A204.1 (cell line): ENCODE data around the gene UBE4B.
"Not testable (repeated sequence)": the region's sequence is repeated elsewhere in the genome, so short reads cannot be mapped to it uniquely, and the experiment has no call there.

Source experiments
- FAIRE-seq: peaks from 2 replicates; lab custom pipeline; 2012; peaks lifted over from hg19 to GRCh38; lab: Jason Lieb, UNC

UBE4B gene

DNA sequence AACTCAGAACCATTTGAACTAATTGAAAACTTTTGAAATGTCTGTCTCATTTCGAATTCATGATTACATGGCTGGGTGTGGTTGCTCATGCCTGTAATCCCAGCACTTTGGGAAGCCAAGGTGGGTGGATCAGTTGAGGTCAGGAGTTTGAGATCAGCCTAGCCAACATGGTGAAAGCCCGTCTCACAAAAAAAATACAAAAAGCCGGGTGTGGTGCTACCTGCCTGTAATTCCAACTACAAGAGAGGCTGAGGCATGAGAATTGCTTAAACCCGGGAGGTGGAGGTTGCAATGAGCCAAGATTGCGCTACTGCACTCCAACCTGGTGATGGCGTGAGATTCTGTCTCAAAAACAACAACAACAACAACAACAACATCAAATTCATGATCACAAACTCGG lies 40.6 kb downstream of the UBE4B start:
- FAIRE-seq = not testable (repeated sequence)

DNA sequence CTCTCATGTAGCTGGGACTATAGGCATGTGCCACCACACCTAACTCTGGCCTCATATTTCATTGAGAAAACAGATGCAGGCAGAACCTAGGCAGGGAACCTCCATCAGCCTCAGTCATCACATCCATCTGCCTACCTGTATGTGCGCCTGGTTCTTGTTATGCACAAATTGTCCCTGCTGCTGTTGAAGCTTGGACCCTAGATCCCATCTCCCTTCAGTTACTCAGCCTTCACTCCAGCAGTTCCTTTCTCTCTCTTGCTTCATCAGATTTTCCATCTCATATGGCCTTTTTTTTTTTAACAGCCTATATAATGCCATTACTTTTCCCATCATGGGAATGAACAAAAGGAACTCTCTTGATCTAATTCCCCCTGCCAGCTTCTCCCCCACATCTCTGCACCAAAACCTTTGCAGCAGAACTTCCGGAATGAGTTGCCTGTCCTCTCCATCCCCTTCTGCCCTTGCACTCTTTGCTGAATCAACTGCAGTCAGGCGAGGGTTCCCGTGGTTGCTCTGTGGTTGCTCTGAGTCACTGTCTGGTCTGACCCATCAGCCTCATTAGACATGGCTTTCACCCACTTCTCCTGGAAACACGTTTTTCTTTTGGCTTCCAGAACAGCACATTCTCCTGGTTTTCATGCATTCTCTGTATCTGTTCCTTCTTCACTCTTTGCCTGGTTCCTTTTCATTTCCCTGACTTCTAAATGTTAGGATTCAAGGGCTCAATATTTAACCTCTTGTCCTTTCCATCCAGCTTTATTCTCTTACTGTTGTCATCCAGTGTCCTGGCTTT lies 41.5 kb downstream of the UBE4B start:
- no peak for FAIRE-seq

DNA sequence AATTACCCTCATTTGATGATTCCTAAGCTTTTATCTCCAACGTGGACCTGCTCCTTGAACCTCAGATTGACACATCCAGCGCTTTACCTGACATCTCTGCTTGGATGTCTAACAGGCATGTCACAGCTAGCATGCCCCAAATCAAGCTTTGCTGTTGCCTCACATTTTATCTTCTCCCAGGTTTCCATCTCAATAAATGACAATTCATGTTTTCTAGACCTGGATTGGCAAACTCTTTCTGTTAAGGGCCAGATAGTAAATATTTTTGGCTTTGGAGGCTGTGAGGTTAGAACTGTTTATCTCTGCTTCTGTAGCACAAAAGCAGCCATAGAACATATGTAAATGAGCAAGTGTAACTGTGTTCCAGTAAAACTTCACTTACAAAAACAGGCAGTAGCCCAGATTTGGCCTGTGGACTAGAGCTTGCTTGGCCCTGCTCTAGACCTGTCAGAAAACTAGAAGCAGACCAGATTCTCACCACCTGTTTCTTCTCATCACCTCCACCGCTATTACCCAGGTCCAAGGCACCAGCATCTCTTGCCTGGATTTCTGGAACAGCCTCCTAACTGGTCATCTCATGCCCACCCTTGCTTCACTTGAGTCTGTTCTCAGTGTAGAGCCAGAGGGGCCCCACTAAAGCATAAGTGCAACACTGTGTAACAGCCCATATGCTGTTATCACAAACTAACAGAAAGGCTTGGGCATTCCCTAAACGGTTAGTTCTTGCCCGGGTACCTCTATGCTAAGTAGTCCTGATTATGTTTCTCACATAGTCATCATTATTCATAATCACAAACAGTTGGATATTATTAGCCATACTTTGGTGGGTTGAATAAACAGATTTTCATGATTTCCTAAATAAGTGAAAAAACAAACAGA lies 42.3 kb downstream of the UBE4B start:
- no peak for FAIRE-seq

DNA sequence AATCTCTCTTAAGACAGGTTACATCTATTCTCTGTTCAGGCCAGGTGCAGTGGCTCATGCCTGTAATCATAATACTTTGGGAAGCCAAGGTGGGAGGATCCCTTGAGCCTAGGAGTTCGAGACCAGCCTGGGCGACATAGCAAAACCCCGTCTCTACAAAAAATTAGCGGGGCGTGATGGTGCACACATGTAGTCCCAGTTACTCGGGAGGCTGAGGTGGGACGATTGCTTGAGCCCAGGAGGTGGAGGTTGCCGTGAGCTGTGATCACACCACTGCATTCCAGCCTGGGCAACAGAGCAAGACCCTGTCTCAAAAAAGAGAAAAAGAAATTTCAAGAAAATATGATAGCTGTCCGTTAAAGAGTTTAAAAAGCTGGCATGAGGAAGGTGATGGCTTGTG lies 43.0 kb downstream of the UBE4B start:
- no peak for FAIRE-seq

DNA sequence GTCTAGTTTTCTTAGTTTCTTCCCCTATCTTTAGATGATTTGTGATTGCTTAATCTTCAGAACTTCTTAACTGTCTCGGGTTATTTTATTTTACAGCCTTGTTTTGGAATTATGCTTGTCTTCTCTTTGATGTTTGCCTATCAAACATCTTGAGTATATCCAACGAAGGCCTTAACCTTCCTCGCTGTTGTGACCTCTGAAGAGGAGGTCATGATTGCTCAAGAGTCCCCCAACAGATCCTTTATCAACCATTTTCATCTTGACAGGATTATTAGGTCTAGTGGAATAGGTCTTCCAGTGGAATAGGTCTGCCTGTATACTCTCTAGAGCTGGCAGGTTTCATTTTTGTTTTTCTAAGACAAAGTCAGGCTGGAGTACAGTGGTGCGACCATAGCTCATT lies 45.7 kb downstream of the UBE4B start:
- no peak for FAIRE-seq

DNA sequence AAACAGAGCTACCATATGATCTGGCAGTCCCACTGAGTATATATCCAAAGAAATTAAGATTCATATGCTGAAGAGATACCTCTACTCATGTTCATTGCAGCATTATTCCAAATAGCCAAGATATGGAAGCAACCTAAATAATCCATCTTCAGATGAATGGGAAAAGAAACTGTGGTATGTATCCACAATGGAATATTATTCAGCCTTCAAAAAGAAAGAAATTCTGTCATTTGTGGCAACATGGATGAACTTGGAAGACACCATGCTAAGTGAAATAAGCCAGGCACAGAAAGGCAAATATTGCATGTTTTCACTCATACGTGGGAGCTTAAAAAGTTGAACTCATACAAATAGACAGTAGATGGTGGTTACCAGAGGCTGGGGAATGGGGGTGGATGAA lies 47.8 kb downstream of the UBE4B start:
- FAIRE-seq = no peak

DNA sequence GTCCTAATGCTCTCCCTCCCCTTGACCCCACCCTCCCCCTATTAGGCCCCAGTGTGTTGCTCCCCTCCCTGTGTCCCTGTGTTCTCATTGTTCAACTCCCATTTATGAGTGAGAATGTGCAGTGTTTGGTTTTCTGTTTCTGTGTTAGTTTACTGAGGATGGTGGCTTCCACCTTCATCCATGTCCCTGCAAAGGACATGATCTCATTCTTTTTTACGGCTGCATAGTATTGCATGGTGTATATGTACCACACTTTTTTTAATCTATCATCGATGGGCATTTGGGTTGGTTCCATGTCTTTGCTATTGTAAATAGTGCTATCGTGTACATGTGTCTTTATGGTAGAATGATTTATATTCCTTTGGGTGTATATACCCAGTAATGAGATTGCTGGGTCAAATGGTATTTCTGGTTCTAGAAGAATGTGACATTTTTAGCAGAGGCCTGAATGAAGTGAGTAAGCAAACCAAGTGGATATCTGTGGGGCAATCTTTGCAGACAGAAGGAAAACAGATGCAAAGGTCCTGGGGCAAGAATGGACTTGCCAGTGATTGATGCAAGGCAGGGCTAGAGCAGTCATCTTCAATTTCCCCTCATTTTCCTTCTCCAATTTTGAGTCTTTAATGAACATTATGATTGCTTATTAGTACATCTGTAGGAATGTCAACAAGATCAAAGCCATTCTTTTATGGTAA lies 50.2 kb downstream of the UBE4B start:
- no peak for FAIRE-seq

DNA sequence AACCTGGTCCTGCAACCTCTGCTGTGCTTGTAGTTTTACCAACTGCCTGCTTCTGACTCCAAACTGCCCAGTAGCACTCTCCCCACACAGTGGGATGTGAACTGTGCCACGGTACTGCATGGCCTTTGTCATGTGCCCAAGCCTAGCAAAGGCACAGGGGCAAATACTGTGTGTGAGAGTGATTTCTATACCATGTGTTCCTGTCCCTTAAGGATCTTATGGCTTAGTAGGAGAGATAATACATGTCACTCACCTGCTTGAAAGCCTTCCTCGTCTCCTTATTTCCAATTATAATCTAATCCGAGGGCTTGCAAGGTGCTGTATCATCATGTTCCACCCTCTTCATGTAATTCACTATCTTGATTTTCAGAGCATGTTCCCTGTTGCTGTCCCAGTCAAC lies 51.3 kb downstream of the UBE4B start:
- FAIRE-seq = no peak

DNA sequence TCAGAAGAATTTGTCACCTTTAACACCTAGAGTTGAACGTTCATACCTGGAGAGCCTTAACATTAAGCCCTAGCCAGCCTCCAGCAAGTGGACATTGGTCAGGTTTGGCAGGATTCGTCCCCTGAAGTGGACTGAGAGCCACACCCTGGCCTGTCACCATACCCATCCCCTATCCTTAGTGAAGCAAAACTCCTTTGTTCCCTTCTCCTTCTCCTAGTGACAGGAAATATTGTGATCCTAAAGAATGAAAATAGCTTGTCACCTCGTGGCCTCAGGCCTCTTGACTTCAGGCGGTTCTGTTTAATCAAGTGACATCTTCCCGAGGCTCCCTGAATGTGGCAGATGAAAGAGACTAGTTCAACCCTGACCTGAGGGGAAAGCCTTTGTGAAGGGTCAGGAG lies 52.3 kb downstream of the UBE4B start:
- no peak for FAIRE-seq

DNA sequence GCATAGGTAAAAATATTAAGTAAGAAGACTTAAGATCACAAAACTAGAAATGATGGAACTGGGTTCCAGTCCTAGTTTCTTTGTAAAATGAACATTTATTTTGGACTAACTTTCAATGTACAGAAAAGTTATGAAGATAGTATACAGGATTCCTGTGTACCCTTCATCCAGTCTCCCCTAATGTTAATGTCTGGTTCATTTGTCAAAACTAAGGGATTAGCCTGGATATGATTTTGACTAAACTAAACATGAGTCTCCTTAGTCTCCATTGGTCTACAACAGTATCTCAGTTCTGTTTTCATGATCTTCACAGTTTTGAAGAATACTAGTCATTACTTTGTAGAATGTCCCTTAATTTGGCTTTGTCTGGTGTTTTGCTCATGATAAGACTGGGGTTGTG lies 54.5 kb downstream of the UBE4B start:
- no peak for FAIRE-seq

DNA sequence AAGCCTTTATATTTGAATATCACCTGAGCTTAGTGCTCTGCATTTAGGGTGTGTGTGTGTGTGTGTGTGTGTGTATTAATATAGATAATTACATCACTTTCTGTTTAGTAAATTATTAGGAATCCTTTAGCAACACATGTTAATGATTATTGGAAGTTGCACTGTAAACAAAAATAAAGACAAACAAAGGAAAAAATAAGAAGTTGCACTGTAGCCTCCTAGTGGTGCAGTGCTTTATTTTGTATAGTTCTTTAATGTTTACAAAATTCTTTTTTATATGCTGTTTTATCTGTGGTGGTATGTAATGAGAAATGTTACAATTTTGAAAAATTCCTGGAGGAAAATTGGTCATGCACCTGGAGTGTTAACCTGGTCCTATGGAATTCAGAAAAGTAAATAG lies 69.2 kb downstream of the UBE4B start:
- no peak for FAIRE-seq

DNA sequence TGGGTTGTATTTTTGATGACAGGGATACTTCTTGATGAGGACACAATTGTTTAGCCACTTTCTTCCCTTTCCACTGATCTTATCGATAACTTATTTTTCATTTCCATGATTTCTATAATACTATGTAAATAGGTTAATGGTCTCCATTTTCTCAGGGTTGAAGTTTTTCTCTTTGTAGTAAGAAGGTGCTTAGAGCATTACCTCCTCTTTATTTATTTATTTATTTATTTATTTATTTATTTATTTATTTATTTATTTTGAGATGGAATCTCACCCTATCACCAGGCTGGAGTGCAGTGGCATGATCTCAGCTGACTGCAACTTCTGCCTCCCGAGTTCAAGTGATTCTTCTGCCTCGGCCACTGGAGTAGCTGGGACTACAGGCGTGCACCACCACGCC lies 70.4 kb downstream of the UBE4B start:
- FAIRE-seq = no peak

DNA sequence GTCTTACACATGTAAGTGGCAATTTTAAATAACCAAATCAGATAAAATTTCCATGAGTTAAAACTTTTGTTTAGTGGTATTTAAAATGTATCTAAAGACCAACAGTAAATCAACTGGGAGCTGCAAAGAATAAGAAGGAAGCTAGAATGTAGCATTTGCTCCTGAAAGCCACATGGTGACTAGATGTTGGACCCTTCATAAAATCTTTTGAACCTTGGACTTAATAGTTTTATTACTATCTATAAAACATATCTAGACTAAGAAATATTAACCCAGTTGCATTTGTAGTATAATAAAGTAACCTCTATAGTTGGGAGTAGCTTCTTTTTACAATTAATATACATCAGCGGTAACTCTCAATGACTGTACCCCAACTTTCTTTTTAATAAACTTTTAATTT lies 72.1 kb downstream of the UBE4B start:
- FAIRE-seq = no peak

DNA sequence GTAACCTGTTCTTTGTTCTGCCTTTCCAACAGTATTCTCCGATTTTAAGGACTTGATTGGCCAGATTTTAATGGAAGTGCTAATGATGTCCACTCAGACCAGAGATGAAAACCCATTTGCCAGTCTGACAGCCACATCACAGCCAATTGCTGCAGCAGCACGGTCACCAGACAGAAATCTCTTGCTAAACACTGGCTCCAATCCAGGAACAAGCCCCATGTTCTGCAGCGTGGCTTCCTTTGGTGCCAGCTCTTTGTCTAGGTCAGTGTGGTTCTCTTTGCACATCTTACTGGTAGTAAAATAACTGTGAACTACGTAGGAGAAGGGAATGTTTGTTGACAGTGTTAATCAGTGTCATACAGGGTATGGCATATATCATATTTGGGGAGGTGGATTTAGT lies 72.7 kb downstream of the UBE4B start:
- FAIRE-seq = no peak

DNA sequence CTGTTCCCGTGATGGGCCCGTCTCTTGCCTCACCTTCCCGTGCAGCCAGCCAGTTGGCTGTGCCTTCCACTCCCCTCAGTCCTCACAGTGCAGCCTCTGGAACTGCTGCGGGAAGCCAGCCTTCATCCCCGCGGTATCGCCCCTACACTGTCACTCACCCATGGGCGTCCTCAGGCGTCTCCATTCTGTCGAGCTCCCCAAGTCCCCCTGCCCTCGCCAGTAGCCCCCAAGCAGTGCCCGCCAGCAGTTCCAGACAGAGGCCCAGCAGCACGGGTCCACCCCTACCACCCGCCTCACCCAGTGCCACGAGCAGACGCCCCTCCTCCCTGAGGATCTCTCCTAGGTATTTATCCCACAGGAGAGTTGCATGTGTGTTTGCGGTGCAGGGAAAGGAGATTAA lies 73.5 kb downstream of the UBE4B start:
- FAIRE-seq = no peak

DNA sequence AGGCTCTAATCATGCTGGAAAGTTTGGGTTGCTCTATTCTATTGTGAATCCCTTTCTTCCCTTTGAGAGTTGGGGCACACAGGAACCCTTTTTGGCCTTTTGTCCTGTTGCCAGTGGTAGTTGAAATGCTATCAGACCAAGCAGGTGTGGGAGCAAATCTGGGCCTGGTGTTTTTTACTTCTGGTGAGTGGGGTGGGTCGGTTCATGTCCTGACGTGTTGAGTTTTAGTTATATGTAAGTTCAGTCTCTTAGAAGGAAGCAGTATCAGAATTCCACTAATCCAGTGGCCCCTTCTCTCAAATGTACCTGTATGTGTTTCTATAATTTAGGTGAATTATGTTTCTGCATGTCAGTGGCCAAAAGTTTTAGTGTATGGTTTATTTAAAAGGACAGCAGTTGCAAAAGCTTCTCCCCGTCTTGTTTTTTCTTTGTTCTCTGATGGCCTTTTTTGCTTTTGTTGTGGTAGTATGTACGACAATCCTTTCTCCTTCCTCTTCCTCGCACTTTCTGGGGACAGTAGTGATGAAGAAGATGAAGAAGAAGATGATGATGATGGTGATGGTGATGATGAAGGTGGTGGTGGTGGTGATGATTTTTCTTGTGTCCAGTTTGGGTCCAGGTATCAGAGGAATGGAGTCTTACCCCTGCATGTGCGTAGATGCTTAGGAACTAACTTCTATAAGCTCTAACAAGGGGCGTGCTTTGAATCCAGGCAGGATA lies 74.2 kb downstream of the UBE4B start:
- no peak for FAIRE-seq

DNA sequence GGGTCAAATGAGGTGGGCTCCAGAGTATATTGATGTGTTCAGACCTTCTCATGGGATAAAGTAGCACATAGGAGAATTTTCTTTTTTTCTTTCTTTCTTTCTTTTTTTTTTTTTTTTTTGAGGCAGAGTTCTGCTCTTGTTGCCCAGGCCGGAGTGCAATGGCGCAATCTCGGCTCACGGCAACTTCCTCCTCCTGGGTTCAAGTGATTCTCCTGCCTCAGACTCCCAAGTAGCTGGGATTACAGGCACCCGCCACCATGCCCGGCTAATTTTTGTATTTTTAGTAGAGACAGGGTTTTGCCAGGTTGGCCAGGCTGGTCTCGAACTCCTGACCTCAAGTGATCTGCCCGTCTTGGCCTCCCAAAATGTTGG lies 74.7 kb downstream of the UBE4B start:
- not testable (repeated sequence) for FAIRE-seq

DNA sequence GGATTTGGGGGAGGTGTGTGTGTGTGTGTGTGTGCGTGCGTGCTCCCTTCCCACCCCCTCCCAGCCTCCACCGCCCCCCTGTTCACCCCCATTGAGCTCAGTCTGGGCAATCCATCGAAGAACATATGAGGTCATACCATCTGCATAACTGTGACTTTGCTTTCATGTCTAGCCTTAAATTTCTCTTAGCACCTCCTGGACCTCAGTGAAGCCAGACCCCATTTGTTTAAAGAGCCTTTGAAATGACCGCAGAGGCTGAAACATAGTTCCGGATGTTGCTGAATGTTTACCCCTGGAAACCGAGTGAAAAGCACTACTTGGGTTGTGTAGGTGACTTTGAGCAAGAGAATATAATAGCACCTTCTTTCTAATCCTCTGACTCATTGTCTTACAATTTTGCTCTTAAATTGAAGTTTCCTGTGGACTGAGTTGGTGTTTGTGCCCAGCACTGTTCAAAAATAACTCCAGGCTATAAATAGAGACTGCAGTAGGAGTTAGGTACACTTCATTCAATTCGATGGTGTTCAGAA lies 75.4 kb downstream of the UBE4B start:
- FAIRE-seq = no peak

DNA sequence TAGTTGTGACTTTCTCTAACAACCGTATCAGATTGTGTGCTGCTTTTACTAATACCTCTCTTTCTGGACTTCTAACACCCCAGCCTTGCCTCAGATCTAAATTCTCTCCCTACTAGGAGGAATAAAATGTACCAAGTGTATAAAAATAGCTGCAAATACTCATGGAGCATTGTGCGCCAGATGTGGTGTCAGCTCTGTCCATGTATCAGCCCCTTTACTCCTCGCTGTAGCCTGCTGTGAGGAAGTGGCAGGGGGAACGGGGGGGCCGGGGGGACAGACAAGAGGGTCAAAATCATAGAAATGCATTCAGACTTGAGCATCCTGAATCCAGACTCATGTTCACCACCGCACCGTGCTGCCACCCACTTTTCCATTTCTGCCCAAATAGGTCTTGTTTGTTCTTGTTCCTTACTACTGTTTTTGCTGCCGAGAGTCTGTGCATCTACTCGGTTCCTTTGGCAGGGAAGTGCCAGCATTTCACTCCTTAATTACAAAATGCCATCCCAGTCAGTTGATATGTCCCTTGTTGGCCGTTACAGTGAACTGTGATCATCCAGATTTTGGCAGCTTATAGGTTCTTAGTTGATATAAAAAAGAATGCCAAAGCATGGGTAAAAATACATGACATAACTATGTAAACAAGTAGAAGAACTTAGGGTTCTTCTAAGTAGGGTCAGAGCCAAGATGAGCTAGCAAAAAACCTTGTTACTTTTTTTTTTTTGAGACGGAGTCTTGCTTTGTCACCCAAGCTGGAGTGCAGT lies 76.4 kb downstream of the UBE4B start:
- FAIRE-seq = no peak

DNA sequence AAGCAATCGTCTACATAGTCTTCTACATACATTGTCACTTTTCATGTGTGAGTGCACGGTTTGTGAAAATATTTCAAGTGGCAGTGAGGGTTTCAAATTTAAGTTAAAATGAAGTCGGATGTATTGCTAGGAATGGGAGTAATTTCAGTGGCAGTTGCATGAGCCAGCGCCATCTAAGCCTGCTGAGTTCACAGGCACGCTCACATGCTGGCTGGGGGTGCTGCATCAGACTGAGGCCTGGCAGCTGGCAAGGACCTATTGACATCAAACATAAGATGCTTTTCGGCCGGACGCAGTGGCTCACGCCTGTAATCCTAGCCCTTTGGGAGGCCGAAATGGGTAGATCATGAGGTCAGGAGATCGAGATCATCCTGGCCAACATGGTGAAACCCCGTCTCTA lies 80.7 kb downstream of the UBE4B start:
- no peak for FAIRE-seq

DNA sequence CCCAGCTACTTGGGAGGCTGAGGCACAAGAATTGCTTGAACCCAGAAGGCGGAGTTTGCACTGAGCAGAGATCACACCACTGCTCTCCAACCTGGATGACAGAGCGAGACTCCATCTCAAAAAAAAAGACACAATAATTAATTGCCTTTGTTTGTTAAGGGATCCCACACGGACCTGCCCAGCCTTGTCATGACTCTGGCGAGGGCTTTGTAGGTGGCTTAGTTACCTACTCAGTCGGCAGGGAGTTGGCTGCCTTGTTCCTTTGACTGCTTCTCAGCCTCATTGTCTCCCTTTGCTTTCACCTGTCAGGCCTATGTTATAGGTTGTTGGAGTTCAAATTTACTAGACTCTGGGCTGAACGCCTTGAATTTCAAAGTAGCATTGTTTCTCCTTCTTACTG lies 82.0 kb downstream of the UBE4B start:
- no peak for FAIRE-seq
